HG02884 (cell line): ENCODE results near the gene CLASP1.
A peak's percentile ranks its signal among the peaks of the same experiment; 100 is the strongest.

Experiments used
- ATAC-seq: cut with Tn5 transposase; IDR thresholded peaks from one replicate; pipeline ENCODE4 v1.9.1; 2021; ENCODE audit warnings: mild to moderate bottlenecking, moderate library complexity; ENCODE audit not compliant: unreplicated experiment

Gene CLASP1

DNA sequence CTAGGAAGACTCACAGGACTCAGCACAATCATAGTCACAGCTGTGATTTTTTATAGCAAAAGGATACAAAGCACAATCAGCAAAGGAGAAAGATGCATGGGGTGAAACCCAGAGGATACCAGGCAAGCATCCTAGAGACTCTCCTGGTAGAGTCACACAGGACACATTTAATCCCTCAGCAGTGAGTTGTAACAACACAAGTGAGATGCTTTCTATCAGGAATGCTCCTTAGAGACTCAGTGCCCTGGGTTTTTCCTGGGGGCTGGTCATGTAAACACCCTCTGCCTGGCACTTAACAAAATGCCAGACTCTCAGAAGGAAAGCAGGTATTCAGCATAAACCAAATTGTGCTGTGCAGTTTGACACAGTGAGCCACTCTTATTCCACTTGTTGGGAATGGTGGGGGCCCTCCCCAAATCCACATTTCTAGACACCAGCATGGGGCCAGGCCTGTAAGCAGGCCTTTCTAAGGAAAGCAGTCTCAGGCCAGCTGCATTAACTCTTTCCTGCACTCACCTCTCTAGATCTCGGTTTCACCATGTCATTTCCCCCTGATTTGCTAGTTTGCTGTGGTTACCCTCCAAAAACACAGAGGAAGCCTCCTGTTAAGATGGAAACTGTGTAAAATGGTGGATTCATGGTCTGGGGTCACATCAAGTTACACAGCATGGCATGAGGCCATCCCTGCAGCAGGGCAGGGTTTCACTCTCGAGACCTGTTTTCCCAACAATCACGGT, 135.5 kb downstream of the CLASP1 start:
- no peak for ATAC-seq

DNA sequence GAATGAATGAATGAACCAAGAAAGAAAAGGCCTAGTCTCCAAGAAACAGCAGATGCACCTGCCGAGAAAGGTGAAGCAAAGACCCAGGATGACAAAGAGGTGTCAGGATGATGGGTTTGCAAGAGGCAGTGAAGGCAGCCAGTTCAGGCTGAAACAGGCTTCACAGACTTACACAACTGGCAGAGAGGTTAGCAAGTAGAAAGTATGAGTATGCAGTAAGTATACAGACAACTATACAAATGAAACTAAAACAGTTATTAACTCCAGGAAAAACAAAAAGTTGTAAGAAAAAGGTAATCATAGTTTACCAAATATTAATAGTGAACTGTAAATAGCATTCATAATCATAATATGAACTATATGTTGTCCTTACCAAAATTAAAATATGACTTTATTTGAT, 138.4 kb downstream of the CLASP1 start:
- ATAC-seq, result no peak

DNA sequence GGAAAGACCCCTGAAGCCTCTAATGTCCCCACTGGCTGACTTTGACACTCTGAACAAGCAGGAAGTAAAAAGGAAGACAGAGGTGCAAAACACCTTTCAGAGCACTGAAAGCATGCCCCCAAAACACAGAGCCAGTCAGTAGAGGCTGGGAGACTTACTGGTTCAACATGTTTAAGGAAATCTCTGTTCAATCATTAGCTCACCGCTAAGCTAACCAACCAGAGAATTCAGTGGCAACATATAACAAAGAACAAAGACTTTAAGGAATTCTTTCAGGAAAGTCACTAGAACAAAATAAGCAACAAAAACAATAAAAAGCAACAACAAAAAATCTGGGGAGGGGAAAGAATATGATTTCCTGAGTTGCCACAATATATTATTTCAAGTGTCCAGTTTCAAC, 142.6 kb downstream of the CLASP1 start:
- ATAC-seq, result no peak

- no peak for ATAC-seq
Measured at GRCh38 chr2:121505986-121506586, 143.2 kb downstream of the CLASP1 start.

- no peak for ATAC-seq
Measured at GRCh38 chr2:121505005-121505404, 144.3 kb downstream of the CLASP1 start.

- ATAC-seq, result no peak
Measured at GRCh38 chr2:121504316-121504715, 144.9 kb downstream of the CLASP1 start.

- ATAC-seq, result no peak
Measured at GRCh38 chr2:121502781-121503180, 146.5 kb downstream of the CLASP1 start.

GRCh38 chr2:121502246-121502645, 147.0 kb downstream of the CLASP1 start:
- ATAC-seq, result no peak

- no peak for ATAC-seq
Measured at GRCh38 chr2:121501554-121501953, 147.7 kb downstream of the CLASP1 start.

DNA sequence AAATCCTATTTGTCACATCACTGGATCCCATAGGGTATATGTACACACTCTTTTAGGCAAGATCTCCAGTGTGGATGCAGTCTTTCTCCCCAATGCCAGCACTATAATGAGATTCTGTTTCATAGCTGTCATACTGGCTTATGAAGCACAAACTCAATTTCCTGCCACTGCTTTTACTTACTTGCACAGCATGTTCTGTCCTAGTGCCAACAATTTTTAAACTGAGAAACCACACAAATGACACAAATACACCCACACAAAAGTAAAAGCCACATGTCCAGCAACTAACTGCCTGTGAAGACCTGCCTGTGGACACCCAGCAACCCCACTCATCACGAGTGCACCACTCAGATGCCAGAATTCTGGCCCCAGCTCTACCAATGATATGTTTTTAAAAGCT, 148.2 kb downstream of the CLASP1 start:
- ATAC-seq, result no peak

DNA sequence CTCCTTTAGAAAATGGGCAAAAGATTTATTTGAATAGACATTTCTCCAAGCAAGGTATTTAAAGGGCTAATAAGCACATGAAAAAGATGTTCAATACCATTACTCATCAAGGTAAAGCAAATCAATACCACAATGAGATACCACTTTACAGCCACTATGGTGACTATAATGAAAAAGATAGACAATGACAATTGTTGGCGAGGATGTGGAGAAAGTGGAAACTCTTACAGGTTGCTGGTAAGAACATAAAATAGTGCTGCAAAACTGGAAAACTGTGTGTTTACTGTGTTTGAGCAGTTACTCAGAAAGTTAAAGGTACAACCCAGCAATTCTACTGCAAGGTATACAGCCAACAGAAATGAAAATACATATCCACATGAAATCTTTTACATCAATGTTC, 150.5 kb downstream of the CLASP1 start:
- no peak for ATAC-seq

DNA sequence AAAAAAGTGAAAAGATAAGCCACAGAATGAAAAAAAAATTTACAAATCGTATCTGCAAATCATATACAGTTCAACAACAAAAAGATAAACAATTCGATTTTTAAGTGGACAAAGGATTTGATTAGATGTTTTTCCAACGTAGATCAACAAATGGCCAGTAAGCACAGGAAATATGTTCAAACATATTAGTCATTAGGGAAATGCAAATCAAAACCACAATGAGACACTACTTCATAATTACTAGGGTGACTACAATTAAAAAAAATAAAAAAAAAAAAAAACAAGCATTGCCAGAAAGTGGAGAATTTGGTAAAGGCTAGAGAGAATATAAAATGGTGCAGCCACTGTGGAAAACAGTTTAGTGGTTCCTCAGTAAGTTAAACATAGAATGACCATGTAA, 156.9 kb downstream of the CLASP1 start:
- ATAC-seq, result no peak

DNA sequence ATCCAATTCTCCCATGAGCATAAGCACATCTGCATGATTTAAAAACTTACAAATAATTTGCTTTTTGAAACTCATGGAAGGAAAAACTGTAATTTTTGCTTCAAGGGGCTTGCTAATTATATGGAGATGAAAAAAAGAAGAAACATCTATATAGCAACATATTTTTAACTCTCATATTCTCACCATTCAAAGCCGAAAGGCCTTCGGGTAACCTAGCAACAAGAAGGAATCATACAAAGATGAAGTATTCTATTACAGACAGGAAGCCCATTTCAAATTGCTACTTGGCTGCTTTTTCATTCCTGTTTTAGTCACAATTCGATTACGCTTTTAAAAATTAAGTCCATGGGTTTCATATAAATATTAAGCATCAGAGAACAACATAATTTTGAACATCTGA, 157.7 kb downstream of the CLASP1 start:
- ATAC-seq, result no peak

- no peak for ATAC-seq
Measured at GRCh38 chr2:121490584-121491133, 158.6 kb downstream of the CLASP1 start.

- no peak for ATAC-seq
Measured at GRCh38 chr2:121489911-121490583, 159.2 kb downstream of the CLASP1 start.

DNA sequence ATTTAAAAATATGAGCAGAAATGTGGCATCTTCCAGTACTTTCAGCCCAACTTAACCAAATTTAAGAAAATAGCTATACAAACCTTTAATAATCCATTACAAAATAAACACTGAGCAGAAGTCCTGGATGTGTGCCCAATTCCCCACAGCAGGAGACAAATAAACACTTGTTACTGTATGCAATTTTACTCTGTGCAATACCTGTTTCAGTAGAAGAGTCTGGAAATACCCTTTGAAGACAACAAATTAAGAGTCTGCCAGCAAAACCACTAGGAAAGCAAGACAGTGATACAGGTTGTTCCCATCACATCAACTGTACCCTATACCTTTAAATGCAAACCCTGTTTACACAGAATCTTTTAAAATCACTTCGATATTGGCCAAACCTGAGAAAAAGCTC, 160.0 kb downstream of the CLASP1 start:
- ATAC-seq, result peak; percentile 65

DNA sequence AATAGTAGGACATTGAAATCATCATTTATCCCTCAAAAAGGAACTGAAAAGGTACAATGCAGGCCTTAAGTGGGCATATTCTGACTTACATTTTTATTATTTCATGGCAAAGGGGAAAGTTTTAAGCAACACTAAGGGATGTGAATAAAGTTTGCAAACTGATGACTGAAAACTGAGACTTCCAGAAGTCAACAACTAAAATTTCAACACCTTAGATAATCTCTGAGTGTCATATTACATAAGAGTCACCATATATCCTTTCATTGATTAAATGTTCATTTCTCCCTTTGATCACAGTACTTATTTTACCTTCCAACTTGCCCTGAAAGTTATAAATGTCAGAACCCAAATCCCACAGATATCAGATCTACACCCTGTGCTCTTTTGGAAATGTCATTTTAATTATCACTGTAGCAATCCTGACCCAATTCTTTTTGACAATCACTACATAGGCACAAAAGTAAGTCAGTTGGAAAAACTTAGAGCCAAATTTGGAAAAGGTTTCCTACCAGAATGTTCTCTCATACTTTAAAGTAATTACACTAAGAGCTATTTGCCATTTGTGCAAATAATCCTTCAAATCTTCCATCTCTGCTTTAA, 163.0 kb downstream of the CLASP1 start:
- no peak for ATAC-seq

- ATAC-seq, result no peak
Measured at GRCh38 chr2:121485039-121485438, 164.2 kb downstream of the CLASP1 start.

DNA sequence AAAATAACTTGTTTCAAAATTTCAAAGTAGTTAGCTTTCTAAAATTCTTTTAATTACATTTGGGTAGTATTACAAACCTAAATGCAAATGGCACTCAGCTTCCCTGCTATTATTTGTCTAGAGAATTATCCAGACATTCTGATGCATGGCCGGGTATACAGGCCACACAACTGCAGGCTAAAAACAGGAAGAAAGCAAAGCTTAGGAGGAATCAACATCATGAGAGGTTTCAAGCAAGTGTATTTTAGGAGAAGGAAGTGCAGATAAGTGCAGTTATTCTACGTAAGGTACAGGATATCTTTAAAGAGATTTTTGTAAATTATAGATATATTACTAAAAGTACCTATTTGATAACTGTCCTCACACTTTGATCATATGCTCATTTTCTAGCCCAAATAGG, 165.4 kb downstream of the CLASP1 start:
- ATAC-seq, result no peak

GRCh38 chr2:121483021-121483420, 166.2 kb downstream of the CLASP1 start:
- no peak for ATAC-seq

- no peak for ATAC-seq
Measured at GRCh38 chr2:121480826-121481225, 168.4 kb downstream of the CLASP1 start.
